H1 (cell line): ENCODE results near the gene RPL39L. TPM values are rescaled to one million over a fixed set of nuclear protein-coding genes. Genes with fewer than 3 reads are reported as not detected.

ENCODE experiments used
- CBX8 ChIP-seq: fragments of 300-800, 300-1000 bp; sonication (generic); IDR thresholded peaks from 2 replicates; pipeline ENCODE4 v1.7.1; 2016; ENCODE audit warnings: low read depth, low read length, borderline replicate concordance
- CHD2 ChIP-seq: IDR thresholded peaks from 2 replicates; pipeline ENCODE4 v1.6.1; 2012; ENCODE audit warnings: low read length, improper control_type of control experiment
- CHD7 ChIP-seq: fragments of 300-600 bp; sonication (generic); IDR thresholded peaks from 2 replicates; pipeline ENCODE4 v1.7.1; 2012; ENCODE audit warnings: low read length, moderate library complexity, mild to moderate bottlenecking, inconsistent platforms; ENCODE audit not compliant: insufficient replicate concordance
- KDM4A ChIP-seq: IDR thresholded peaks from one replicate; pipeline ENCODE4 v1.7.1; 2012; ENCODE audit warnings: low read depth, mild to moderate bottlenecking, moderate library complexity, low read length, inconsistent platforms; ENCODE audit not compliant: severe bottlenecking
- RBBP5 ChIP-seq: IDR thresholded peaks from 2 replicates; pipeline ENCODE4 v1.7.1; 2012; ENCODE audit warnings: low read depth, mild to moderate bottlenecking, inconsistent platforms, low read length, moderate library complexity, borderline replicate concordance
- TCF12 ChIP-seq: IDR thresholded peaks from 2 replicates; pipeline ENCODE4 v1.6.1; 2011; ENCODE audit warnings: low read depth, mild to moderate bottlenecking, low read length
- polyA plus RNA-seq, 7 experiments: library from polyadenylated mRNA; depleted of rRNA in 3 of 7; stranded (reverse) in 5 of 7; unstranded in 2 of 7; fragments of >200 nt in 5 of 7; fragments of 200-250 nt in 2 of 7; gene quantifications; 1 replicate in 5 of 7; 2 replicates in 1 of 7; 4 replicates in 1 of 7; pipeline versions ENCODE4 v1.2.1 to v1.2.3, GENCODE V29; 2011 to 2013; ENCODE audit warnings: missing spikeins in 2 of 7, mixed read lengths in 2 of 7
- total RNA-seq: library from RNA; stranded (reverse); fragmentation: NEBNext Ultra II Directional; extraction: Animal tissue kit (Norgen Biotek cat#: 25700); gene quantifications from 2 replicates; pipeline ENCODE4 v1.2.1, GENCODE V29; 2021

The RPL39L gene
- total and polyA plus RNA-seq, 2 of the 8 experiments (the other 6 are each of a cell fraction or from before 2014, with no cell fraction given) = 51.8 to 67.7 TPM

GRCh38 chr3:187125319-187126031 lies 13.8 kb downstream of the RPL39L start (continued):
- TF ChIP-seq CHD7 (no peak), RBBP5 (no peak), TCF12 (no peak), KDM4A (no peak), CHD2 (no peak), CBX8 (no peak)
